AG09319 (cell line): Measurements from ENCODE around the gene TGM4.

ENCODE experiments used
- DNase-seq: peaks from one replicate; pipeline ENCODE4 v3.0.0-alpha.2; 2010; ENCODE audit warnings: low read depth; ENCODE audit errors: extremely low read depth
- CTCF ChIP-seq: IDR thresholded peaks from 2 replicates; pipeline ENCODE4 v1.5.1; 2011; ENCODE audit warnings: low read depth, mild to moderate bottlenecking, inconsistent platforms, low read length, moderate library complexity

The TGM4 gene

GRCh38 chr3:44914936-44915335, 40.5 kb downstream of the TGM4 start:
- peak; percentile 29 for TF ChIP-seq CTCF
- DNase-seq, result no peak

GRCh38 chr3:44915702-44916438, 41.5 kb downstream of the TGM4 start:
- no peak for DNase-seq
- TF ChIP-seq CTCF, result no peak

- TF ChIP-seq CTCF, result no peak
- DNase-seq, result no peak
These were observed 43.7 kb downstream of the TGM4 start for GRCh38 chr3:44918087-44918486.

GRCh38 chr3:44918581-44918980, 44.2 kb downstream of the TGM4 start:
- no peak for TF ChIP-seq CTCF
- DNase-seq, result no peak

GRCh38 chr3:44920081-44920480, 45.7 kb downstream of the TGM4 start:
- TF ChIP-seq CTCF, result no peak
- DNase-seq, result no peak

GRCh38 chr3:44923632-44924456, 49.4 kb downstream of the TGM4 start:
- peak; percentile 4 for DNase-seq
- TF ChIP-seq CTCF, result no peak

- no peak for TF ChIP-seq CTCF
- DNase-seq, result no peak
These were observed 50.2 kb downstream of the TGM4 start for GRCh38 chr3:44924457-44925084.
